Thyroid gland (tissue), 4 donors: ENCODE data around the gene SH2D6. TPM values are rescaled to one million over a fixed set of nuclear protein-coding genes. Genes with fewer than 3 reads are reported as not detected.

Experiments
- DNase-seq, 2 donors: peaks; one replicate each; pipeline ENCODE4 v3.0.0-alpha.2; 2019
- H3K27ac ChIP-seq, 3 donors: fragments of 200-600 bp; sonication (generic); 1 replicate in 2 of 3; 2 replicates in 1 of 3; pipeline ENCODE4 v1.5.1; 2016 to 2019; ENCODE audit warnings: mild to moderate bottlenecking in 1 of 3, moderate library complexity in 1 of 3
- H3K27me3 ChIP-seq: fragments of 200-600 bp; sonication (generic); one replicate; pipeline ENCODE4 v1.5.1; 2019
- H3K36me3 ChIP-seq, 2 donors: fragments of 200-600 bp; sonication (generic); one replicate each; pipeline ENCODE4 v1.5.1; 2016 to 2019
- H3K4me1 ChIP-seq, 2 donors: fragments of 200-600 bp; sonication (generic); one replicate each; pipeline ENCODE4 v1.5.1; 2017 to 2019
- H3K4me3 ChIP-seq, 3 donors: fragments of 200-600 bp; sonication (generic); replicated peaks in 1 of 3; 1 replicate in 2 of 3; 2 replicates in 1 of 3; pipeline ENCODE4 v1.5.1; 2016; ENCODE audit warnings: mild to moderate bottlenecking in 1 of 3
- H3K9me3 ChIP-seq: fragments of 200-600 bp; sonication (generic); one replicate; pipeline ENCODE4 v1.5.1; 2017
- POLR2A ChIP-seq, 2 donors: fragments of 450-650 bp; IDR thresholded peaks; one replicate each; pipeline ENCODE4 v1.6.1; 2017; ENCODE audit warnings: antibody characterized with exemption in 2 of 2, mild to moderate bottlenecking in 2 of 2, moderate library complexity in 1 of 2
- WGBS, 2 donors: methylation state at CpG; one replicate each; pipeline ENCODE4 v1.1.5; 2017; 5-methylcytosine and 5-hydroxymethylcytosine counted together
- intact Hi-C: fragments of 100-400 bp; cut with DNase I; formaldehyde crosslinking; loops from one replicate; pipeline ENCODE4 v1.15.1; 2023
- total RNA-seq, 4 donors: library from RNA; depleted of rRNA; stranded (reverse); fragments of >200 nt; gene quantifications; one replicate each; pipeline ENCODE4 v1.2.3, GENCODE V29; 2016
- TF ChIP-seq, protein P1 (sequence below), 6 experiments: fragments of 200-600 bp in 3 of 6; fragments of 450-650 bp in 3 of 6; sonication (generic) in 3 of 6; IDR thresholded peaks; one replicate each; pipeline ENCODE4 v1.5.1; 2016 to 2019; ENCODE audit warnings: antibody characterized with exemption in 6 of 6, mild to moderate bottlenecking in 2 of 6, inconsistent platforms in 1 of 6, moderate library complexity in 1 of 6

The SH2D6 gene
- total RNA-seq, 4 donors from 2014 or later: 1.6 to 9.0 (median 4.1) TPM

DNA sequence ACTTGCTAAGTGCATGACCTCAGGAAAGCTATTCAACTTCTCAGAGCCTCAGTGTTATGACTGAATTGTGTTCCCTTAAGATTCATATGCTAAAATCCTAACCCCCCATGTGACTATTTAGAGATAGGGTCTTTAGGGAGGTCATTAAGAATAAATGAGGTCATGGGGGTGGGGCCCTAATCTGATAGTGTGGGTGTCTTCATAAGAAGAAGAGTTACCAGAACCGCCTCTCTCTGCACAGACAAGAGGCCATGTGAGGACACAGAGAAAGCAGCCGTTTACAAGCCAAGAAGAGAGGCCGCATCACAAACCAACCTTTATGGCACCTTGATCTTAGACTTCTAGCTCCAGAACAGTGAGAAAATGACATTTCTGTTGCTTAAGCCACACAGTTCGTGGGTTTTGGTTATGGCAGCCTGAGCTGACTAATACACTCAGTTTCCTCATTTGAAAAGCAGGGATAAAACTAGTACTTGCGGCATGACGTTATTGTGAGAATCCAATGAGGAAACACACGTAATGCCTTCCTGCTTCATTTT lies 9.9 kb downstream of the SH2D6 start:
- Histone ChIP-seq H3K9me3 (no peaks in the 10 kb centered on the region), H3K27ac (no peak overlapping the region), H3K36me3 (no peaks in the 10 kb centered on the region), H3K4me1 (peaks cover 27 to 32% of the 10 kb centered on the region in 2 donors), H3K4me3 (no peak overlapping the region), H3K27me3 (no peaks in the 10 kb centered on the region)
- WGBS, 2 donors: 79 to 87% methylated on average over 7 of the region's 7 CpGs
- intact Hi-C loops: no loop called here
- DNase-seq: no peak
- TF ChIP-seq, protein P1, sequence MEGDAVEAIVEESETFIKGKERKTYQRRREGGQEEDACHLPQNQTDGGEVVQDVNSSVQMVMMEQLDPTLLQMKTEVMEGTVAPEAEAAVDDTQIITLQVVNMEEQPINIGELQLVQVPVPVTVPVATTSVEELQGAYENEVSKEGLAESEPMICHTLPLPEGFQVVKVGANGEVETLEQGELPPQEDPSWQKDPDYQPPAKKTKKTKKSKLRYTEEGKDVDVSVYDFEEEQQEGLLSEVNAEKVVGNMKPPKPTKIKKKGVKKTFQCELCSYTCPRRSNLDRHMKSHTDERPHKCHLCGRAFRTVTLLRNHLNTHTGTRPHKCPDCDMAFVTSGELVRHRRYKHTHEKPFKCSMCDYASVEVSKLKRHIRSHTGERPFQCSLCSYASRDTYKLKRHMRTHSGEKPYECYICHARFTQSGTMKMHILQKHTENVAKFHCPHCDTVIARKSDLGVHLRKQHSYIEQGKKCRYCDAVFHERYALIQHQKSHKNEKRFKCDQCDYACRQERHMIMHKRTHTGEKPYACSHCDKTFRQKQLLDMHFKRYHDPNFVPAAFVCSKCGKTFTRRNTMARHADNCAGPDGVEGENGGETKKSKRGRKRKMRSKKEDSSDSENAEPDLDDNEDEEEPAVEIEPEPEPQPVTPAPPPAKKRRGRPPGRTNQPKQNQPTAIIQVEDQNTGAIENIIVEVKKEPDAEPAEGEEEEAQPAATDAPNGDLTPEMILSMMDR (IDR thresholded peaks at IDR 0.05): no peak
- TF ChIP-seq POLR2A (IDR thresholded peaks at IDR 0.05): no peak

- DNase-seq: no peak
- Histone ChIP-seq H3K9me3 (no peaks in the 10 kb centered on the region), H3K4me3 (no peak overlapping the region), H3K27me3 (no peaks in the 10 kb centered on the region), H3K4me1 (peaks cover 37 to 42% of the 10 kb centered on the region in 2 donors), H3K27ac (no peak overlapping the region), H3K36me3 (no peaks in the 10 kb centered on the region)
- 81 to 83% methylated on average over 8 to 12 of the region's 12 CpGs for WGBS, 2 donors
- TF ChIP-seq, protein P1 (IDR thresholded peaks at IDR 0.05): no peak
- no peak for TF ChIP-seq POLR2A (IDR thresholded peaks at IDR 0.05)
- intact Hi-C loops: no loop called here
These were observed 10.9 kb downstream of the SH2D6 start for GRCh38 chr2:85429213-85429923.

GRCh38 chr2:85429924-85430289 lies 11.4 kb downstream of the SH2D6 start:
- Histone ChIP-seq H3K4me1 (peaks cover 42 to 47% of the 10 kb centered on the region in 2 donors), H3K36me3 (no peaks in the 10 kb centered on the region), H3K27me3 (no peaks in the 10 kb centered on the region), H3K27ac (peak overlapping the region; percentile 50 to 81 (median 73)), H3K4me3 (no peak overlapping the region), H3K9me3 (no peaks in the 10 kb centered on the region)
- intact Hi-C loops: loop anchor here (5.0 kb wide), 1 partner anchor 117 kb away; no protein-coding TSS in a partner anchor
- DNase-seq: no peak
- TF ChIP-seq, protein P1 (IDR thresholded peaks at IDR 0.05): no peak
- TF ChIP-seq POLR2A (IDR thresholded peaks at IDR 0.05): no peak
- 88 to 100% methylated on average over 1 to 2 of the region's 2 CpGs for WGBS, 2 donors

GRCh38 chr2:85430752-85431569 lies 12.4 kb downstream of the SH2D6 start:
- intact Hi-C loops: loop anchor here (5.0 kb wide), 1 partner anchor 116 kb away; no protein-coding TSS in a partner anchor
- H3K27me3 ChIP-seq: no peaks in the 10 kb centered on the region

More at GRCh38 chr2:85430752-85431569, 12.4 kb downstream of the SH2D6 start:
- H3K4me1 ChIP-seq: peaks cover 48 to 55% of the 10 kb centered on the region in 2 donors
- no peaks in the 10 kb centered on the region for H3K9me3 ChIP-seq
- H3K27ac ChIP-seq: peak overlapping the region; percentile 50 to 81 (median 73)
- TF ChIP-seq, protein P1 (IDR thresholded peaks at IDR 0.05): no peak
- TF ChIP-seq POLR2A (IDR thresholded peaks at IDR 0.05): no peak
- DNase-seq: peak; percentile 84 to 87
- H3K4me3 ChIP-seq: no peak overlapping the region
- 45 to 50% methylated on average over 16 of the region's 16 CpGs for WGBS, 2 donors
- no peaks in the 10 kb centered on the region for H3K36me3 ChIP-seq
